K562 (cell line): ENCODE measurements around the gene CRADD. TPM values are rescaled to one million over a fixed set of nuclear protein-coding genes. Genes with fewer than 3 reads are reported as not detected.

Experiments
- ATAC-seq: fragments of 200-7000 bp; cut with Tn5 transposase; 3 replicates; pipeline ENCODE4 v1.9.1; 2020; ENCODE audit warnings: moderate library complexity
- BruUV-seq: library from RNA; stranded (reverse); fragments of 400-500 nt; replicated peaks from 2 replicates; lab custom pipeline; 2021; lab: Mats Ljungman, UMichigan
- CTCF ChIA-PET: fragments of 300-600 bp; formaldehyde crosslinking; extraction: SDS; loops from one replicate; lab custom pipeline; 2021; ENCODE audit warnings: low intra/inter-chr PET ratio; lab: Yijun Ruan, JAX
- POLR2A ChIA-PET: fragments of 300-600, 350-650 bp; sonication (Branson Sonifier 250); formaldehyde crosslinking; extraction: SDS; loops from one replicate; lab custom pipeline; 2021; ENCODE audit warnings: antibody characterized with exemption, inconsistent platforms; lab: Yijun Ruan, JAX
- DNase-seq, 4 experiments: peaks; one replicate each; pipeline versions ENCODE4 v3.0.0 to v3.0.0-alpha.2; 2011 to 2018; ENCODE audit warnings: low spot score in 3 of 4, mixed read lengths in 3 of 4; ENCODE audit errors: extremely low read depth in 1 of 4
- FAIRE-seq: peaks from 2 replicates; lab custom pipeline; 2011; peaks lifted over from hg19 to GRCh38; lab: Jason Lieb, UNC
- H2AFZ ChIP-seq: 2 replicates; pipeline ENCODE4 v1.6.0; 2011; ENCODE audit warnings: low read depth, low read length, control low read depth, inconsistent platforms
- H3K27ac ChIP-seq: fragments of 200-600 bp; 3 replicates; pipeline ENCODE4 v1.8.0; 2011; ENCODE audit warnings: low read depth, mild to moderate bottlenecking, control low read depth, inconsistent platforms, low read length, moderate library complexity, mixed read lengths; ENCODE audit errors: extremely low read depth
- H3K27me3 ChIP-seq, 2 experiments: fragments of 300-600 bp in 1 of 2; 2 replicates in 1 of 2; 3 replicates in 1 of 2; pipeline versions ENCODE4 v1.6.0 to v1.8.0; 2011; ENCODE audit warnings: inconsistent platforms in 2 of 2, low read length in 2 of 2, mild to moderate bottlenecking in 1 of 2, mixed read lengths in 1 of 2, moderate library complexity in 1 of 2; ENCODE audit not compliant: control insufficient read depth in 2 of 2, insufficient read depth in 2 of 2
- H3K36me3 ChIP-seq: fragments of 300-600 bp; 3 replicates; pipeline ENCODE4 v1.8.0; 2011; ENCODE audit warnings: mild to moderate bottlenecking, low read length, inconsistent platforms; ENCODE audit not compliant: control insufficient read depth, insufficient read depth
- H3K4me1 ChIP-seq, 2 experiments: fragments of 200-600 bp in 1 of 2; replicated peaks in 1 of 2; 2 replicates in 1 of 2; 3 replicates in 1 of 2; pipeline versions ENCODE4 v1.5.1 to v1.8.0; 2011; ENCODE audit warnings: inconsistent platforms in 2 of 2, low read length in 2 of 2, mild to moderate bottlenecking in 1 of 2, mixed read lengths in 1 of 2, moderate library complexity in 1 of 2; ENCODE audit not compliant: control insufficient read depth in 2 of 2, insufficient read depth in 2 of 2
- H3K4me2 ChIP-seq: 2 replicates; pipeline ENCODE4 v1.6.1; 2011; ENCODE audit warnings: low read length, control low read depth, inconsistent platforms, mixed read lengths; ENCODE audit not compliant: insufficient read depth
- H3K4me3 ChIP-seq: fragments of 200-600 bp; sonication (generic), shearing (Covaris generic); 2 replicates; pipeline ENCODE4 v1.5.1; 2016; ENCODE audit warnings: control low read depth, inconsistent platforms
- H3K79me2 ChIP-seq: fragments of 200-600 bp; 3 replicates; pipeline ENCODE4 v1.8.0; 2011; ENCODE audit warnings: low read length, inconsistent platforms; ENCODE audit not compliant: control insufficient read depth, insufficient read depth
- H3K9ac ChIP-seq, 2 experiments: 2 replicates each; pipeline versions ENCODE4 v1.6.0 to v1.6.1; 2011; ENCODE audit warnings: low read depth in 2 of 2, low read length in 2 of 2, control low read depth in 1 of 2, inconsistent platforms in 1 of 2, mild to moderate bottlenecking in 1 of 2, mixed read lengths in 1 of 2; ENCODE audit not compliant: insufficient read depth in 1 of 2
- H3K9me1 ChIP-seq: one replicate; pipeline ENCODE4 v1.6.0; 2011; ENCODE audit warnings: inconsistent platforms, mild to moderate bottlenecking, low read length, moderate library complexity; ENCODE audit not compliant: control insufficient read depth, insufficient read depth
- H3K9me3 ChIP-seq: replicated peaks from 2 replicates; pipeline ENCODE4 v1.5.1; 2011; ENCODE audit warnings: low read depth, low read length, inconsistent platforms; ENCODE audit not compliant: control insufficient read depth, insufficient read depth
- H4K20me1 ChIP-seq: replicated peaks from 2 replicates; pipeline ENCODE4 v1.6.1; 2011; ENCODE audit warnings: low read length, inconsistent platforms, mixed read lengths; ENCODE audit not compliant: control insufficient read depth, insufficient read depth
- NUFIP1 ChIP-seq: fragments of 450-650 bp; IDR thresholded peaks from 2 replicates; pipeline ENCODE4 v1.6.1; 2018; ENCODE audit not compliant: partially characterized antibody
- ZBTB1 ChIP-seq: sonication (generic); formaldehyde crosslinking; IDR thresholded peaks from 2 replicates; pipeline ENCODE4 v1.8.1; 2023; ENCODE audit warnings: missing genetic modification reagents, low read depth, mild to moderate bottlenecking, borderline replicate concordance
- WGBS: fragments of 100-300 bp; shearing (Covaris generic); methylation state at CpG from one replicate; pipeline ENCODE4 v1.1.6; 2016; ENCODE audit warnings: low coverage, mixed read lengths; ENCODE audit not compliant: insufficient coverage; ENCODE audit errors: missing lambda C conversion rate; 5-methylcytosine and 5-hydroxymethylcytosine counted together
- in situ Hi-C: fragments of 300-500 bp; cut with MboI; formaldehyde crosslinking; loops from 4 replicates; pipeline ENCODE4 v1.15.0; 2018; ENCODE audit warnings: inconsistent platforms, mixed read lengths
- intact Hi-C: fragments of 100-400 bp; cut with micrococcal nuclease; formaldehyde crosslinking; loops from 2 replicates; pipeline ENCODE4 v1.14.2; 2022
- polyA plus RNA-seq, 8 experiments: library from polyadenylated mRNA; depleted of rRNA in 4 of 8; stranded (reverse) in 5 of 8; unstranded in 3 of 8; fragments of >200 nt; fragmentation: Nextera tagmentation in 2 of 8; fragmentation: Illumina TruSeq in 1 of 8; extraction: Ambion mirVana in 2 of 8; extraction: Trizol in 1 of 8; gene quantifications; 2 replicates each; pipeline versions ENCODE4 v1.2.1 to v1.2.3, GENCODE V29; 2011 to 2014; ENCODE audit warnings: inconsistent platforms in 1 of 8, missing spikeins in 1 of 8
- total RNA-seq, 7 experiments: library from RNA; depleted of rRNA in 6 of 7; stranded (reverse); fragments of >200 nt in 6 of 7; fragmentation: Illumina TruSeq in 2 of 7; extraction: Trizol in 2 of 7; gene quantifications; 2 replicates each; pipeline versions ENCODE4 v1.2.1 to v1.2.3, GENCODE V29; 2011 to 2021; ENCODE audit warnings: low replicate concordance in 1 of 7
- TF ChIP-seq, protein P1 (sequence below): sonication (generic); formaldehyde crosslinking; IDR thresholded peaks from 2 replicates; pipeline ENCODE4 v1.8.0; 2022; ENCODE audit warnings: mild to moderate bottlenecking, missing genetic modification reagents
- TF ChIP-seq, protein P2 (sequence below), 2 experiments: fragments of 150-350 bp in 1 of 2; IDR thresholded peaks; 2 replicates each; pipeline ENCODE4 v1.6.1; 2012 to 2016; ENCODE audit warnings: low read depth in 2 of 2, low read length in 2 of 2, mild to moderate bottlenecking in 1 of 2, moderate library complexity in 1 of 2
- TF ChIP-seq, protein P3 (sequence below): fragments of 250-450 bp; sonication (Bioruptor Pico); IDR thresholded peaks from 2 replicates; pipeline ENCODE4 v1.4.0; 2020; ENCODE audit warnings: mild to moderate bottlenecking
- TF ChIP-seq, protein P4 (sequence below): fragments of 250-450 bp; sonication (Bioruptor Pico); IDR thresholded peaks from 2 replicates; pipeline ENCODE4 v1.8.0; 2021; ENCODE audit warnings: moderate library complexity, mild to moderate bottlenecking, inconsistent platforms
- TF ChIP-seq, protein P5 (sequence below): fragments of 450-650 bp; formaldehyde crosslinking; IDR thresholded peaks from 2 replicates; pipeline ENCODE4 v1.4.0; 2020; ENCODE audit warnings: mild to moderate bottlenecking, moderate library complexity

CRADD gene
- total and polyA plus RNA-seq, 9 of the 15 experiments (the other 6 are each of a cell fraction or from before 2014, with no cell fraction given): 20.5 to 41.1 (median 25.9) TPM

DNA sequence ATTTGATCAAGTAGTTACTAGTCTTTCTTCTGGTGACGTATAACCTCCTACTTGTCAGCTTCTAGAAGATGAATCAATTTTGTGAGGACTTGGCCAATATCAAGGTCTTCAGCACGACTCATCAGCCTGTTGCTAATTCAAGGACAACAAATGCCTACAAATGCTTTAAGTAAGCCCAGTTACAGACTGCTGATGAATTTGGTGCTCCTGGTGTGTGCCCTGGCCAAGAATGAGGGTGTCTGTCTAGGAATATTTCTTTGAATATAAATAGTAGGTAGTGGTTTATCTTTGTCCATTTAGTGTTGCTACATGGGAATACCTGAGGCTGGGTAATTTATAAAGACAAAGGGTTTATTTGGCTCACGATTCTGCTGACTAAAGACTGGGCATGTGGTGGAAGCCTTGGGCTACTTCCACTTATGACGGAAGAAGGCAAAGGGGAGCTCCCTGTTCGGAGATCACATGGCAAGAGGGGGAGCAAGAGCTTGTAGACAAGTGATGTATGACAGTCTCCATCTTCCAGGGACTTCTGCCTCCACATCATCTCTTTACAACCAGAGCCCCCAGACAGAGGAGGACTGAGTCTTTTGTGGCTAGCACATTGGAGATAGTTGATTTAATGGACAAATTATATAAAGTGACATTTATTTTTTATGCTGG lies 180.2 kb downstream of the CRADD start:
- Histone ChIP-seq H3K79me2 (no peaks in the 10 kb centered on the region), H3K9me1 (no peaks in the 10 kb centered on the region), H3K4me2 (no peak overlapping the region), H4K20me1 (no peaks in the 10 kb centered on the region), H3K27ac (no peak overlapping the region), H3K27me3 (no peaks in the 10 kb centered on the region), H2AFZ (no peak overlapping the region), H3K4me1 (peaks cover 2 to 5% of the 10 kb centered on the region in 2 experiments; a peak in 4 of 5 replicates), H3K9me3 (no peaks in the 10 kb centered on the region), H3K36me3 (no peaks in the 10 kb centered on the region), H3K9ac (no peak overlapping the region), H3K4me3 (no peak overlapping the region)
- ChIA-PET POLR2A (no interaction called here), CTCF (no interaction called here)
- no TSS peak for BruUV-seq
- FAIRE-seq (peak; percentile 65), ATAC-seq (no peak), DNase-seq (no peak)
- intact Hi-C loops: no loop called here
- in situ Hi-C loops: no loop called here
- 69% methylated on average over 5 of the region's 5 CpGs for WGBS
- TF ChIP-seq NUFIP1 (no peak), ZBTB1 (CRISPR knock-in tag) (no peak)
- TF ChIP-seq, protein P1, sequence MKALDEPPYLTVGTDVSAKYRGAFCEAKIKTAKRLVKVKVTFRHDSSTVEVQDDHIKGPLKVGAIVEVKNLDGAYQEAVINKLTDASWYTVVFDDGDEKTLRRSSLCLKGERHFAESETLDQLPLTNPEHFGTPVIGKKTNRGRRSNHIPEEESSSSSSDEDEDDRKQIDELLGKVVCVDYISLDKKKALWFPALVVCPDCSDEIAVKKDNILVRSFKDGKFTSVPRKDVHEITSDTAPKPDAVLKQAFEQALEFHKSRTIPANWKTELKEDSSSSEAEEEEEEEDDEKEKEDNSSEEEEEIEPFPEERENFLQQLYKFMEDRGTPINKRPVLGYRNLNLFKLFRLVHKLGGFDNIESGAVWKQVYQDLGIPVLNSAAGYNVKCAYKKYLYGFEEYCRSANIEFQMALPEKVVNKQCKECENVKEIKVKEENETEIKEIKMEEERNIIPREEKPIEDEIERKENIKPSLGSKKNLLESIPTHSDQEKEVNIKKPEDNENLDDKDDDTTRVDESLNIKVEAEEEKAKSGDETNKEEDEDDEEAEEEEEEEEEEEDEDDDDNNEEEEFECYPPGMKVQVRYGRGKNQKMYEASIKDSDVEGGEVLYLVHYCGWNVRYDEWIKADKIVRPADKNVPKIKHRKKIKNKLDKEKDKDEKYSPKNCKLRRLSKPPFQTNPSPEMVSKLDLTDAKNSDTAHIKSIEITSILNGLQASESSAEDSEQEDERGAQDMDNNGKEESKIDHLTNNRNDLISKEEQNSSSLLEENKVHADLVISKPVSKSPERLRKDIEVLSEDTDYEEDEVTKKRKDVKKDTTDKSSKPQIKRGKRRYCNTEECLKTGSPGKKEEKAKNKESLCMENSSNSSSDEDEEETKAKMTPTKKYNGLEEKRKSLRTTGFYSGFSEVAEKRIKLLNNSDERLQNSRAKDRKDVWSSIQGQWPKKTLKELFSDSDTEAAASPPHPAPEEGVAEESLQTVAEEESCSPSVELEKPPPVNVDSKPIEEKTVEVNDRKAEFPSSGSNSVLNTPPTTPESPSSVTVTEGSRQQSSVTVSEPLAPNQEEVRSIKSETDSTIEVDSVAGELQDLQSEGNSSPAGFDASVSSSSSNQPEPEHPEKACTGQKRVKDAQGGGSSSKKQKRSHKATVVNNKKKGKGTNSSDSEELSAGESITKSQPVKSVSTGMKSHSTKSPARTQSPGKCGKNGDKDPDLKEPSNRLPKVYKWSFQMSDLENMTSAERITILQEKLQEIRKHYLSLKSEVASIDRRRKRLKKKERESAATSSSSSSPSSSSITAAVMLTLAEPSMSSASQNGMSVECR: no peak
- TF ChIP-seq, protein P2, sequence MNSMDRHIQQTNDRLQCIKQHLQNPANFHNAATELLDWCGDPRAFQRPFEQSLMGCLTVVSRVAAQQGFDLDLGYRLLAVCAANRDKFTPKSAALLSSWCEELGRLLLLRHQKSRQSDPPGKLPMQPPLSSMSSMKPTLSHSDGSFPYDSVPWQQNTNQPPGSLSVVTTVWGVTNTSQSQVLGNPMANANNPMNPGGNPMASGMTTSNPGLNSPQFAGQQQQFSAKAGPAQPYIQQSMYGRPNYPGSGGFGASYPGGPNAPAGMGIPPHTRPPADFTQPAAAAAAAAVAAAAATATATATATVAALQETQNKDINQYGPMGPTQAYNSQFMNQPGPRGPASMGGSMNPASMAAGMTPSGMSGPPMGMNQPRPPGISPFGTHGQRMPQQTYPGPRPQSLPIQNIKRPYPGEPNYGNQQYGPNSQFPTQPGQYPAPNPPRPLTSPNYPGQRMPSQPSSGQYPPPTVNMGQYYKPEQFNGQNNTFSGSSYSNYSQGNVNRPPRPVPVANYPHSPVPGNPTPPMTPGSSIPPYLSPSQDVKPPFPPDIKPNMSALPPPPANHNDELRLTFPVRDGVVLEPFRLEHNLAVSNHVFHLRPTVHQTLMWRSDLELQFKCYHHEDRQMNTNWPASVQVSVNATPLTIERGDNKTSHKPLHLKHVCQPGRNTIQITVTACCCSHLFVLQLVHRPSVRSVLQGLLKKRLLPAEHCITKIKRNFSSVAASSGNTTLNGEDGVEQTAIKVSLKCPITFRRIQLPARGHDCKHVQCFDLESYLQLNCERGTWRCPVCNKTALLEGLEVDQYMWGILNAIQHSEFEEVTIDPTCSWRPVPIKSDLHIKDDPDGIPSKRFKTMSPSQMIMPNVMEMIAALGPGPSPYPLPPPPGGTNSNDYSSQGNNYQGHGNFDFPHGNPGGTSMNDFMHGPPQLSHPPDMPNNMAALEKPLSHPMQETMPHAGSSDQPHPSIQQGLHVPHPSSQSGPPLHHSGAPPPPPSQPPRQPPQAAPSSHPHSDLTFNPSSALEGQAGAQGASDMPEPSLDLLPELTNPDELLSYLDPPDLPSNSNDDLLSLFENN (IDR thresholded peaks at IDR 0.05; ENCODE audit: low read depth in 2 of 2, low read length in 2 of 2): no peak
- TF ChIP-seq, protein P3, sequence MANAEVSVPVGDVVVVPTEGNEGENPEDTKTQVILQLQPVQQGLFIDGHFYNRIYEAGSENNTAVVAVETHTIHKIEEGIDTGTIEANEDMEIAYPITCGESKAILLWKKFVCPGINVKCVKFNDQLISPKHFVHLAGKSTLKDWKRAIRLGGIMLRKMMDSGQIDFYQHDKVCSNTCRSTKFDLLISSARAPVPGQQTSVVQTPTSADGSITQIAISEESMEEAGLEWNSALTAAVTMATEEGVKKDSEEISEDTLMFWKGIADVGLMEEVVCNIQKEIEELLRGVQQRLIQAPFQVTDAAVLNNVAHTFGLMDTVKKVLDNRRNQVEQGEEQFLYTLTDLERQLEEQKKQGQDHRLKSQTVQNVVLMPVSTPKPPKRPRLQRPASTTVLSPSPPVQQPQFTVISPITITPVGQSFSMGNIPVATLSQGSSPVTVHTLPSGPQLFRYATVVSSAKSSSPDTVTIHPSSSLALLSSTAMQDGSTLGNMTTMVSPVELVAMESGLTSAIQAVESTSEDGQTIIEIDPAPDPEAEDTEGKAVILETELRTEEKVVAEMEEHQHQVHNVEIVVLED: no peak
- TF ChIP-seq, protein P4, sequence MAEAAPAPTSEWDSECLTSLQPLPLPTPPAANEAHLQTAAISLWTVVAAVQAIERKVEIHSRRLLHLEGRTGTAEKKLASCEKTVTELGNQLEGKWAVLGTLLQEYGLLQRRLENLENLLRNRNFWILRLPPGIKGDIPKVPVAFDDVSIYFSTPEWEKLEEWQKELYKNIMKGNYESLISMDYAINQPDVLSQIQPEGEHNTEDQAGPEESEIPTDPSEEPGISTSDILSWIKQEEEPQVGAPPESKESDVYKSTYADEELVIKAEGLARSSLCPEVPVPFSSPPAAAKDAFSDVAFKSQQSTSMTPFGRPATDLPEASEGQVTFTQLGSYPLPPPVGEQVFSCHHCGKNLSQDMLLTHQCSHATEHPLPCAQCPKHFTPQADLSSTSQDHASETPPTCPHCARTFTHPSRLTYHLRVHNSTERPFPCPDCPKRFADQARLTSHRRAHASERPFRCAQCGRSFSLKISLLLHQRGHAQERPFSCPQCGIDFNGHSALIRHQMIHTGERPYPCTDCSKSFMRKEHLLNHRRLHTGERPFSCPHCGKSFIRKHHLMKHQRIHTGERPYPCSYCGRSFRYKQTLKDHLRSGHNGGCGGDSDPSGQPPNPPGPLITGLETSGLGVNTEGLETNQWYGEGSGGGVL: no peak
- TF ChIP-seq, protein P5, sequence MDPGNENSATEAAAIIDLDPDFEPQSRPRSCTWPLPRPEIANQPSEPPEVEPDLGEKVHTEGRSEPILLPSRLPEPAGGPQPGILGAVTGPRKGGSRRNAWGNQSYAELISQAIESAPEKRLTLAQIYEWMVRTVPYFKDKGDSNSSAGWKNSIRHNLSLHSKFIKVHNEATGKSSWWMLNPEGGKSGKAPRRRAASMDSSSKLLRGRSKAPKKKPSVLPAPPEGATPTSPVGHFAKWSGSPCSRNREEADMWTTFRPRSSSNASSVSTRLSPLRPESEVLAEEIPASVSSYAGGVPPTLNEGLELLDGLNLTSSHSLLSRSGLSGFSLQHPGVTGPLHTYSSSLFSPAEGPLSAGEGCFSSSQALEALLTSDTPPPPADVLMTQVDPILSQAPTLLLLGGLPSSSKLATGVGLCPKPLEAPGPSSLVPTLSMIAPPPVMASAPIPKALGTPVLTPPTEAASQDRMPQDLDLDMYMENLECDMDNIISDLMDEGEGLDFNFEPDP: no peak
